Liver (tissue), 9 donors: ENCODE results near the gene FHDC1. TPM values are rescaled to one million over a fixed set of nuclear protein-coding genes. Genes with fewer than 3 reads are reported as not detected.

ENCODE experiments used
- DNase-seq: peaks from one replicate; pipeline ENCODE4 v3.0.0-alpha.2; 2017; ENCODE audit warnings: low spot score
- H3K27ac ChIP-seq, 2 donors: one replicate each; pipeline ENCODE4 v1.7.0; 2013; ENCODE audit warnings: inconsistent platforms in 2 of 2, low read length in 2 of 2, control low read depth in 1 of 2, low read depth in 1 of 2, mild to moderate bottlenecking in 1 of 2
- H3K27me3 ChIP-seq, 4 donors: one replicate each; pipeline versions ENCODE4 v1.6.1 to v1.7.0; 2013; ENCODE audit warnings: low read length in 3 of 4, inconsistent platforms in 1 of 4, mild to moderate bottlenecking in 1 of 4, moderate library complexity in 1 of 4; ENCODE audit not compliant: control insufficient read depth in 4 of 4, insufficient read depth in 4 of 4
- H3K36me3 ChIP-seq, 4 donors: one replicate each; pipeline versions ENCODE4 v1.6.1 to v1.7.0; 2013; ENCODE audit warnings: low read length in 3 of 4, mild to moderate bottlenecking in 3 of 4, low read depth in 1 of 4, moderate library complexity in 1 of 4; ENCODE audit not compliant: control insufficient read depth in 4 of 4, insufficient read depth in 3 of 4
- H3K4me1 ChIP-seq, 4 donors: one replicate each; pipeline versions ENCODE4 v1.6.1 to v1.7.0; 2013; ENCODE audit warnings: low read length in 3 of 4, mild to moderate bottlenecking in 3 of 4, moderate library complexity in 1 of 4; ENCODE audit not compliant: control insufficient read depth in 4 of 4, insufficient read depth in 4 of 4
- H3K4me3 ChIP-seq, 3 donors: one replicate each; pipeline versions ENCODE4 v1.6.1 to v1.7.0; 2013; ENCODE audit warnings: low read length in 3 of 3, control low read depth in 1 of 3, low read depth in 1 of 3, mild to moderate bottlenecking in 1 of 3
- H3K9ac ChIP-seq, 2 donors: one replicate each; pipeline ENCODE4 v1.7.0; 2013; ENCODE audit warnings: low read length in 2 of 2, mild to moderate bottlenecking in 2 of 2, moderate library complexity in 2 of 2, control low read depth in 1 of 2, low read depth in 1 of 2
- H3K9me3 ChIP-seq, 4 donors: one replicate each; pipeline versions ENCODE4 v1.6.1 to v1.7.0; 2013; ENCODE audit warnings: low read length in 3 of 4; ENCODE audit not compliant: control insufficient read depth in 4 of 4
- CTCF ChIP-seq: fragments of 150-350 bp; IDR thresholded peaks from 2 replicates; pipeline ENCODE4 v1.5.1; 2017; ENCODE audit warnings: improper control_type of control experiment, low read depth, low read length; ENCODE audit not compliant: missing input control
- EGR1 ChIP-seq, 2 donors: IDR thresholded peaks; 2 replicates each; pipeline ENCODE4 v1.6.1; 2016 to 2018; ENCODE audit warnings: antibody characterized with exemption in 2 of 2, low read depth in 2 of 2
- FOXA1 ChIP-seq: IDR thresholded peaks from 2 replicates; pipeline ENCODE4 v1.6.1; 2016; ENCODE audit warnings: antibody characterized with exemption
- FOXA2 ChIP-seq: IDR thresholded peaks from 2 replicates; pipeline ENCODE4 v1.6.1; 2016; ENCODE audit warnings: antibody characterized with exemption
- GABPA ChIP-seq, 2 donors: IDR thresholded peaks in 1 of 2; conservative IDR thresholded peaks in 1 of 2; 2 replicates each; pipeline ENCODE4 v1.6.1; 2016; ENCODE audit warnings: antibody characterized with exemption in 2 of 2, mild to moderate bottlenecking in 1 of 2, moderate library complexity in 1 of 2
- HNF4A ChIP-seq, 2 donors: conservative IDR thresholded peaks; 2 replicates each; pipeline ENCODE4 v1.6.1; 2016; ENCODE audit warnings: antibody characterized with exemption in 2 of 2, mild to moderate bottlenecking in 2 of 2
- HNF4G ChIP-seq: IDR thresholded peaks from 2 replicates; pipeline ENCODE4 v1.6.1; 2016; ENCODE audit warnings: antibody characterized with exemption
- JUND ChIP-seq, 2 donors: IDR thresholded peaks; 2 replicates each; pipeline ENCODE4 v1.6.1; 2016; ENCODE audit warnings: antibody characterized with exemption in 2 of 2
- MAX ChIP-seq: IDR thresholded peaks from 2 replicates; pipeline ENCODE4 v1.6.1; 2016; ENCODE audit warnings: antibody characterized with exemption
- NR2F2 ChIP-seq: IDR thresholded peaks from 2 replicates; pipeline ENCODE4 v1.6.1; 2016; ENCODE audit warnings: antibody characterized with exemption
- RAD21 ChIP-seq, 2 donors: IDR thresholded peaks; 2 replicates each; pipeline ENCODE4 v1.6.1; 2016; ENCODE audit warnings: antibody characterized with exemption in 2 of 2, mild to moderate bottlenecking in 2 of 2
- RXRA ChIP-seq, 2 donors: IDR thresholded peaks; 2 replicates each; pipeline ENCODE4 v1.6.1; 2017 to 2018; ENCODE audit warnings: antibody characterized with exemption in 2 of 2, mild to moderate bottlenecking in 1 of 2
- SP1 ChIP-seq: IDR thresholded peaks from 2 replicates; pipeline ENCODE4 v1.6.1; 2018; ENCODE audit warnings: antibody characterized with exemption, mild to moderate bottlenecking
- TAF1 ChIP-seq: conservative IDR thresholded peaks from 2 replicates; pipeline ENCODE4 v1.6.1; 2016; ENCODE audit warnings: antibody characterized with exemption, mild to moderate bottlenecking
- YY1 ChIP-seq: IDR thresholded peaks from 2 replicates; pipeline ENCODE4 v1.6.1; 2016; ENCODE audit warnings: antibody characterized with exemption, mild to moderate bottlenecking
- WGBS: extraction: QIAGEN DNeasy Blood & Tissue Kit; methylation state at CpG from one replicate; pipeline ENCODE4 v1.1.7; 2013; 5-methylcytosine and 5-hydroxymethylcytosine counted together
- polyA plus RNA-seq, 2 donors: library from polyadenylated mRNA; stranded (reverse) in 1 of 2; unstranded in 1 of 2; fragments of 200-250 nt in 1 of 2; fragments of >200 nt in 1 of 2; fragmentation: Nextera tagmentation in 1 of 2; extraction: Ambion mirVana in 1 of 2; gene quantifications; one replicate each; pipeline versions ENCODE4 v1.2.1 to v1.2.3, GENCODE V29; 2013 to 2015
- total RNA-seq, 2 donors: library from RNA; depleted of rRNA; stranded (reverse); fragments of >200 nt; gene quantifications; one replicate each; pipeline ENCODE4 v1.2.3, GENCODE V29; 2014
- TF ChIP-seq, protein P1 (sequence below): IDR thresholded peaks from 2 replicates; pipeline ENCODE4 v1.6.1; 2016; ENCODE audit warnings: antibody characterized with exemption, mild to moderate bottlenecking
- TF ChIP-seq, protein P2 (sequence below): IDR thresholded peaks from 2 replicates; pipeline ENCODE4 v1.6.1; 2016; ENCODE audit warnings: antibody characterized with exemption
- TF ChIP-seq, protein P3 (sequence below): IDR thresholded peaks from 2 replicates; pipeline ENCODE4 v1.6.1; 2016; ENCODE audit warnings: antibody characterized with exemption
- donor health status: healthy.
- donor health status: healthy.
- donor health status: healthy.
- donor health status: healthy.
- donor health status: healthy.

FHDC1 gene
- total and polyA plus RNA-seq, 4 donors: 0.06 to 33.0 (median 0.11) TPM

- H3K36me3 ChIP-seq: no peaks in the 10 kb centered on the region
- H3K27ac ChIP-seq: no peak overlapping the region
- no peak overlapping the region for H3K4me3 ChIP-seq
- H3K27me3 ChIP-seq: peaks cover 0 to 2% (median 0%) of the 10 kb centered on the region in 4 donors
- H3K9ac ChIP-seq: no peak overlapping the region
- TF ChIP-seq, protein P1, sequence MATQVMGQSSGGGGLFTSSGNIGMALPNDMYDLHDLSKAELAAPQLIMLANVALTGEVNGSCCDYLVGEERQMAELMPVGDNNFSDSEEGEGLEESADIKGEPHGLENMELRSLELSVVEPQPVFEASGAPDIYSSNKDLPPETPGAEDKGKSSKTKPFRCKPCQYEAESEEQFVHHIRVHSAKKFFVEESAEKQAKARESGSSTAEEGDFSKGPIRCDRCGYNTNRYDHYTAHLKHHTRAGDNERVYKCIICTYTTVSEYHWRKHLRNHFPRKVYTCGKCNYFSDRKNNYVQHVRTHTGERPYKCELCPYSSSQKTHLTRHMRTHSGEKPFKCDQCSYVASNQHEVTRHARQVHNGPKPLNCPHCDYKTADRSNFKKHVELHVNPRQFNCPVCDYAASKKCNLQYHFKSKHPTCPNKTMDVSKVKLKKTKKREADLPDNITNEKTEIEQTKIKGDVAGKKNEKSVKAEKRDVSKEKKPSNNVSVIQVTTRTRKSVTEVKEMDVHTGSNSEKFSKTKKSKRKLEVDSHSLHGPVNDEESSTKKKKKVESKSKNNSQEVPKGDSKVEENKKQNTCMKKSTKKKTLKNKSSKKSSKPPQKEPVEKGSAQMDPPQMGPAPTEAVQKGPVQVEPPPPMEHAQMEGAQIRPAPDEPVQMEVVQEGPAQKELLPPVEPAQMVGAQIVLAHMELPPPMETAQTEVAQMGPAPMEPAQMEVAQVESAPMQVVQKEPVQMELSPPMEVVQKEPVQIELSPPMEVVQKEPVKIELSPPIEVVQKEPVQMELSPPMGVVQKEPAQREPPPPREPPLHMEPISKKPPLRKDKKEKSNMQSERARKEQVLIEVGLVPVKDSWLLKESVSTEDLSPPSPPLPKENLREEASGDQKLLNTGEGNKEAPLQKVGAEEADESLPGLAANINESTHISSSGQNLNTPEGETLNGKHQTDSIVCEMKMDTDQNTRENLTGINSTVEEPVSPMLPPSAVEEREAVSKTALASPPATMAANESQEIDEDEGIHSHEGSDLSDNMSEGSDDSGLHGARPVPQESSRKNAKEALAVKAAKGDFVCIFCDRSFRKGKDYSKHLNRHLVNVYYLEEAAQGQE: no peak
- TF ChIP-seq NR2F2 (peak; percentile 47), JUND (IDR thresholded peaks at IDR 0.05) (no peak), HNF4A (conservative IDR thresholded peaks at IDR 0.05) (no peak)
- TF ChIP-seq, protein P2, sequence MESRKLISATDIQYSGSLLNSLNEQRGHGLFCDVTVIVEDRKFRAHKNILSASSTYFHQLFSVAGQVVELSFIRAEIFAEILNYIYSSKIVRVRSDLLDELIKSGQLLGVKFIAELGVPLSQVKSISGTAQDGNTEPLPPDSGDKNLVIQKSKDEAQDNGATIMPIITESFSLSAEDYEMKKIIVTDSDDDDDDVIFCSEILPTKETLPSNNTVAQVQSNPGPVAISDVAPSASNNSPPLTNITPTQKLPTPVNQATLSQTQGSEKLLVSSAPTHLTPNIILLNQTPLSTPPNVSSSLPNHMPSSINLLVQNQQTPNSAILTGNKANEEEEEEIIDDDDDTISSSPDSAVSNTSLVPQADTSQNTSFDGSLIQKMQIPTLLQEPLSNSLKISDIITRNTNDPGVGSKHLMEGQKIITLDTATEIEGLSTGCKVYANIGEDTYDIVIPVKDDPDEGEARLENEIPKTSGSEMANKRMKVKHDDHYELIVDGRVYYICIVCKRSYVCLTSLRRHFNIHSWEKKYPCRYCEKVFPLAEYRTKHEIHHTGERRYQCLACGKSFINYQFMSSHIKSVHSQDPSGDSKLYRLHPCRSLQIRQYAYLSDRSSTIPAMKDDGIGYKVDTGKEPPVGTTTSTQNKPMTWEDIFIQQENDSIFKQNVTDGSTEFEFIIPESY: no peak
- H3K9me3 ChIP-seq: no peaks in the 10 kb centered on the region
- 80% methylated on average over 4 of the region's 4 CpGs for WGBS
- H3K4me1 ChIP-seq: no peaks in the 10 kb centered on the region
- DNase-seq: no peak
Observed at GRCh38 chr4:152944666-152945320, 8.7 kb downstream of the FHDC1 start.

- Histone ChIP-seq H3K9me3 (no peaks in the 10 kb centered on the region), H3K9ac (no peak overlapping the region), H3K4me1 (no peaks in the 10 kb centered on the region), H3K4me3 (no peak overlapping the region), H3K27me3 (no peaks in the 10 kb centered on the region), H3K27ac (no peak overlapping the region), H3K36me3 (no peaks in the 10 kb centered on the region)
- WGBS: 94% methylated on average over 9 of the region's 9 CpGs
- DNase-seq: no peak
- TF ChIP-seq JUND (IDR thresholded peaks at IDR 0.05): no peak
- TF ChIP-seq FOXA2: no peak
- TF ChIP-seq HNF4A (conservative IDR thresholded peaks at IDR 0.05): no peak
- TF ChIP-seq YY1: no peak
- no peak for TF ChIP-seq RXRA (IDR thresholded peaks at IDR 0.05)
- TF ChIP-seq TAF1: no peak
- TF ChIP-seq EGR1 (IDR thresholded peaks at IDR 0.05; ENCODE audit: low read depth in 2 of 2): no peak
- TF ChIP-seq HNF4G: no peak
- TF ChIP-seq MAX: no peak
- TF ChIP-seq, protein P1: no peak
- no peak for TF ChIP-seq RAD21 (IDR thresholded peaks at IDR 0.05)
- no peak for TF ChIP-seq FOXA1
- TF ChIP-seq, protein P2: no peak
- TF ChIP-seq NR2F2: no peak
- TF ChIP-seq CTCF: no peak
- TF ChIP-seq GABPA (IDR thresholded peaks at IDR 0.05 in 1 of 2, conservative IDR thresholded peaks at IDR 0.05 in 1 of 2): no peak
- TF ChIP-seq SP1: no peak
- TF ChIP-seq, protein P3, sequence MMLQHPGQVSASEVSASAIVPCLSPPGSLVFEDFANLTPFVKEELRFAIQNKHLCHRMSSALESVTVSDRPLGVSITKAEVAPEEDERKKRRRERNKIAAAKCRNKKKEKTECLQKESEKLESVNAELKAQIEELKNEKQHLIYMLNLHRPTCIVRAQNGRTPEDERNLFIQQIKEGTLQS: no peak
Observed at GRCh38 chr4:152945639-152946038, 9.5 kb downstream of the FHDC1 start.
